Karpas-422 (cell line): ENCODE results near the gene ITGA5. TPM values are rescaled to one million over a fixed set of nuclear protein-coding genes. Genes with fewer than 3 reads are reported as not detected.

ENCODE experiments used
- DNase-seq: peaks from one replicate; pipeline ENCODE4 v3.0.0-alpha.2; 2015
- H2AFZ ChIP-seq: fragments of 200-600 bp; sonication (generic); 2 replicates; pipeline ENCODE4 v1.6.1; 2014; ENCODE audit warnings: antibody characterized with exemption, low read length, mixed read lengths
- H3K27ac ChIP-seq: fragments of 200-600 bp; sonication (generic); 2 replicates; pipeline ENCODE4 v1.5.1; 2014; ENCODE audit warnings: mild to moderate bottlenecking, low read length, moderate library complexity
- H3K27me3 ChIP-seq: fragments of 200-600 bp; sonication (generic); 2 replicates; pipeline ENCODE4 v1.6.1; 2014; ENCODE audit warnings: low read length, mixed read lengths
- H3K36me3 ChIP-seq: fragments of 200-600 bp; sonication (generic); 2 replicates; pipeline ENCODE4 v1.6.1; 2014; ENCODE audit warnings: low read length, mixed read lengths; ENCODE audit not compliant: insufficient read depth
- H3K4me1 ChIP-seq: fragments of 200-600 bp; sonication (generic); 2 replicates; pipeline ENCODE4 v1.6.1; 2014; ENCODE audit warnings: mild to moderate bottlenecking, low read length, mixed read lengths
- H3K4me2 ChIP-seq: fragments of 200-600 bp; sonication (generic); 2 replicates; pipeline ENCODE4 v1.6.1; 2014; ENCODE audit warnings: low read length, low read depth, mild to moderate bottlenecking; ENCODE audit not compliant: poor library complexity, severe bottlenecking
- H3K4me3 ChIP-seq: fragments of 200-600 bp; sonication (generic); 2 replicates; pipeline ENCODE4 v1.5.1; 2014; ENCODE audit warnings: mild to moderate bottlenecking, antibody characterized with exemption, low read length, mixed read lengths
- H3K79me2 ChIP-seq: fragments of 200-600 bp; sonication (generic); 2 replicates; pipeline ENCODE4 v1.6.1; 2014; ENCODE audit warnings: mild to moderate bottlenecking, low read length, mixed read lengths
- H3K9ac ChIP-seq: fragments of 200-600 bp; sonication (generic); 2 replicates; pipeline ENCODE4 v1.6.0; 2014; ENCODE audit warnings: low read length
- H3K9me2 ChIP-seq: fragments of 200-600 bp; sonication (generic), shearing (Covaris generic); replicated peaks from 2 replicates; pipeline ENCODE4 v1.6.0; 2014; ENCODE audit warnings: mild to moderate bottlenecking, low read length, moderate library complexity; ENCODE audit not compliant: insufficient read depth
- H3K9me3 ChIP-seq: fragments of 300-700, 200-600 bp; sonication (generic); 2 replicates; pipeline ENCODE4 v1.6.1; 2014; ENCODE audit warnings: low read length, mixed read lengths
- H4K20me1 ChIP-seq: fragments of 200-600 bp; sonication (generic); 2 replicates; pipeline ENCODE4 v1.6.1; 2014; ENCODE audit warnings: mild to moderate bottlenecking, antibody characterized with exemption, low read length, low read depth; ENCODE audit not compliant: insufficient read depth
- total RNA-seq: library from RNA; depleted of rRNA; stranded (reverse); fragments of >200 nt; shearing (Covaris generic); gene quantifications from 2 replicates; pipeline ENCODE4 v1.2.3, GENCODE V29; 2014; ENCODE audit warnings: low replicate concordance; rRNA removed

ITGA5 gene
- total RNA-seq, 1 experiment from 2014 or later = not detected

DNA sequence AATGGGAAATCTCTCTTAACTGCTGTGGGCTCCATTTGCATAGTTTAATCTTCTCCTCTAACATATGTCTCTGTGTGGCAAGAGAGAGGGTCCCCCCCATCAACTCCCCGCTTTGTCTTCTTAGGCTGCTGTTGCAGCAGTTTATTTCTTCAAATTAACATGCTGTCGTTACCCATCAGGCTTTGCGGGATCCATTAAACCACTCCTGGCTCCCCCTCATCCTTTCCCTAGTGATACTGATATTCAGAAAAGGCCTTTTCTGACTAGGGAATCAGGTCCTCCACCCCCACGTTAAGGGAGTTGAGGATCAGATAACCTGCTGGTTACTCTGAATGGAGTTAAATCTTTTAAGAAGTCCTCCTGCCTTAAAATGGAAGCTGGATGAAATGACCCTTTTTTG is 70.0 kb downstream of the ITGA5 start:
- H3K4me2 ChIP-seq = no peak overlapping the region
- H3K27me3 ChIP-seq = no peaks in the 10 kb centered on the region
- peaks cover 23% of the 10 kb centered on the region for H3K4me1 ChIP-seq
- H3K9me3 ChIP-seq = no peaks in the 10 kb centered on the region
- DNase-seq = no peak
- no peaks in the 10 kb centered on the region for H3K79me2 ChIP-seq
- H2AFZ ChIP-seq = no peak overlapping the region
- peaks cover 24% of the 10 kb centered on the region for H3K36me3 ChIP-seq
- H3K4me3 ChIP-seq = no peak overlapping the region
- H4K20me1 ChIP-seq = no peaks in the 10 kb centered on the region
- no peak overlapping the region; the same call in 1 of the 2 replicates for H3K9ac ChIP-seq
- no peak overlapping the region for H3K27ac ChIP-seq
- no peaks in the 10 kb centered on the region for H3K9me2 ChIP-seq

Other genes starting within 250 kb of the ITGA5 start
- 39.8 and 43.3 TPM in 2 replicates for gene SMUG1, start 230.3 kb downstream of the ITGA5 start, total RNA-seq
- gene CBX5, start 139.1 kb downstream of the ITGA5 start, total RNA-seq = 25.2 and 41.0 TPM in 2 replicates
- gene HNRNPA1, start 138.5 kb downstream of the ITGA5 start, total RNA-seq = 249 and 260 TPM in 2 replicates
- not detected in 2 replicates for gene NFE2, start 118.3 kb downstream of the ITGA5 start, total RNA-seq
- gene COPZ1, start 94.1 kb downstream of the ITGA5 start, total RNA-seq = 103 and 164 TPM in 2 replicates
- 0.29 TPM in 1 of 2 replicates, not detected in the other for gene GPR84, start 54.8 kb downstream of the ITGA5 start, total RNA-seq
- 4.1 and 12.2 TPM in 2 replicates for gene ZNF385A, start 34.5 kb downstream of the ITGA5 start, total RNA-seq
- 80.4 and 119 TPM in 2 replicates for gene GTSF1, start 54.3 kb upstream of the ITGA5 start, total RNA-seq
- 97.8 and 283 TPM in 2 replicates for gene NCKAP1L, start 78.5 kb upstream of the ITGA5 start, total RNA-seq
- gene PDE1B, start 130.3 kb upstream of the ITGA5 start, total RNA-seq = 10.5 and 11.8 TPM in 2 replicates
- gene PPP1R1A, start 169.4 kb upstream of the ITGA5 start, total RNA-seq = not detected in 2 replicates
- not detected in 2 replicates for gene LACRT, start 215.6 kb upstream of the ITGA5 start, total RNA-seq
- gene DCD, start 229.1 kb upstream of the ITGA5 start, total RNA-seq = not detected in 2 replicates